IMR-90 (cell line): ENCODE measurements around the gene PSME3. TPM values are rescaled to one million over a fixed set of nuclear protein-coding genes. Genes with fewer than 3 reads are reported as not detected.
A peak's percentile ranks its signal among the peaks of the same experiment; 100 is the strongest.

ENCODE experiments used
- ATAC-seq: fragments of 200-7000 bp; cut with Tn5 transposase; 2 replicates; pipeline ENCODE4 v1.9.1; 2020; ENCODE audit warnings: low read depth, mild to moderate bottlenecking, moderate library complexity
- BruUV-seq: library from RNA; stranded (reverse); fragments of 400-500 nt; replicated peaks from 2 replicates; lab custom pipeline; 2021; lab: Mats Ljungman, UMichigan
- CTCF ChIA-PET: fragments of 300-600 bp; formaldehyde crosslinking; extraction: SDS; loops from one replicate; lab custom pipeline; 2021; ENCODE audit warnings: antibody characterized with exemption; lab: Yijun Ruan, JAX
- POLR2A ChIA-PET: fragments of 300-600 bp; sonication (Branson Sonifier 250); formaldehyde crosslinking; loops from one replicate; lab custom pipeline; 2022; ENCODE audit warnings: antibody characterized with exemption; ENCODE audit not compliant: unreplicated experiment; lab: Charles Lee
- DNase-seq: peaks from one replicate; pipeline ENCODE4 v3.0.0; 2013
- H2AFZ ChIP-seq: replicated peaks from 2 replicates; pipeline ENCODE3; 2013; ENCODE audit warnings: low read length, mild to moderate bottlenecking; ENCODE audit not compliant: poor library complexity
- H2AK5ac ChIP-seq: 2 replicates; pipeline ENCODE4 v1.6.1; 2013; ENCODE audit warnings: low read depth, low read length, inconsistent platforms
- H2AK9ac ChIP-seq: replicated peaks from 2 replicates; pipeline ENCODE3; 2013; ENCODE audit warnings: mild to moderate bottlenecking, low read depth, low read length, moderate library complexity; ENCODE audit not compliant: poor library complexity
- H2BK120ac ChIP-seq: 2 replicates; pipeline ENCODE4 v1.6.1; 2013; ENCODE audit warnings: low read depth, low read length, inconsistent platforms
- H2BK15ac ChIP-seq: 3 replicates; pipeline ENCODE4 v1.6.1; 2013; ENCODE audit warnings: low read depth, low read length, inconsistent platforms
- H2BK20ac ChIP-seq: 2 replicates; pipeline ENCODE4 v1.6.1; 2013; ENCODE audit warnings: low read depth, mild to moderate bottlenecking, inconsistent platforms, low read length, moderate library complexity
- H2BK5ac ChIP-seq: 2 replicates; pipeline ENCODE4 v1.6.1; 2013; ENCODE audit warnings: mild to moderate bottlenecking, low read depth, low read length, inconsistent platforms; ENCODE audit not compliant: poor library complexity, severe bottlenecking
- H3K14ac ChIP-seq: replicated peaks from 2 replicates; pipeline ENCODE4 v1.6.1; 2013; ENCODE audit warnings: low read depth, low read length, inconsistent platforms
- H3K18ac ChIP-seq: 2 replicates; pipeline ENCODE4 v1.6.1; 2013; ENCODE audit warnings: low read depth, low read length, control low read depth
- H3K23ac ChIP-seq: 2 replicates; pipeline ENCODE4 v1.6.1; 2013; ENCODE audit warnings: low read depth, low read length, inconsistent platforms
- H3K27ac ChIP-seq: 2 replicates; pipeline ENCODE4 v1.5.1; 2013; ENCODE audit warnings: mild to moderate bottlenecking, control low read depth, low read length; ENCODE audit not compliant: insufficient read depth
- H3K27me3 ChIP-seq: 2 replicates; pipeline ENCODE4 v1.6.1; 2013; ENCODE audit warnings: low read length; ENCODE audit not compliant: control insufficient read depth, insufficient read depth
- H3K36me3 ChIP-seq: 2 replicates; pipeline ENCODE4 v1.6.1; 2013; ENCODE audit warnings: low read length, mixed read lengths; ENCODE audit not compliant: control insufficient read depth, insufficient read depth
- H3K4ac ChIP-seq: 2 replicates; pipeline ENCODE4 v1.6.1; 2013; ENCODE audit warnings: low read depth, low read length, inconsistent platforms
- H3K4me1 ChIP-seq: 2 replicates; pipeline ENCODE4 v1.6.1; 2013; ENCODE audit warnings: low read length, mixed read lengths; ENCODE audit not compliant: control insufficient read depth, insufficient read depth
- H3K4me2 ChIP-seq: 2 replicates; pipeline ENCODE4 v1.6.1; 2013; ENCODE audit warnings: low read depth, mild to moderate bottlenecking, control low read depth, low read length, moderate library complexity
- H3K4me3 ChIP-seq: 2 replicates; pipeline ENCODE4 v1.5.1; 2013; ENCODE audit warnings: low read depth, mild to moderate bottlenecking, control low read depth, low read length, moderate library complexity; ENCODE audit not compliant: insufficient read depth
- H3K56ac ChIP-seq: 2 replicates; pipeline ENCODE4 v1.6.1; 2013; ENCODE audit warnings: low read length, inconsistent platforms; ENCODE audit not compliant: insufficient read depth; ENCODE audit errors: extremely low read depth
- H3K79me1 ChIP-seq, 2 experiments: 2 replicates each; pipeline ENCODE4 v1.6.1; 2013; ENCODE audit warnings: low read length in 2 of 2, inconsistent platforms in 1 of 2, low read depth in 1 of 2
- H3K9ac ChIP-seq: 2 replicates; pipeline ENCODE4 v1.6.1; 2013; ENCODE audit warnings: low read depth, low read length, control low read depth
- H3K9me1 ChIP-seq: 2 replicates; pipeline ENCODE4 v1.6.1; 2013; ENCODE audit warnings: low read length, inconsistent platforms; ENCODE audit not compliant: insufficient read depth
- H3K9me3 ChIP-seq: 2 replicates; pipeline ENCODE4 v1.6.1; 2013; ENCODE audit warnings: low read length; ENCODE audit not compliant: control insufficient read depth, insufficient read depth
- H4K20me1 ChIP-seq: 2 replicates; pipeline ENCODE4 v1.6.1; 2013; ENCODE audit warnings: low read length, inconsistent platforms; ENCODE audit not compliant: insufficient read depth
- H4K5ac ChIP-seq: 2 replicates; pipeline ENCODE4 v1.6.1; 2013; ENCODE audit warnings: mild to moderate bottlenecking, low read depth, low read length, control low read depth
- H4K8ac ChIP-seq, 2 experiments: 2 replicates each; pipeline ENCODE4 v1.6.1; 2013; ENCODE audit warnings: low read depth in 2 of 2, low read length in 2 of 2, control low read depth in 1 of 2, inconsistent platforms in 1 of 2
- H4K91ac ChIP-seq: 2 replicates; pipeline ENCODE4 v1.6.1; 2013; ENCODE audit warnings: low read depth, low read length, inconsistent platforms; ENCODE audit not compliant: insufficient read depth
- CEBPB ChIP-seq: IDR thresholded peaks from 2 replicates; pipeline ENCODE4 v1.6.1; 2012; ENCODE audit warnings: low read depth, low read length, improper control_type of control experiment
- ELK1 ChIP-seq: fragments of 150-350 bp; IDR thresholded peaks from 2 replicates; pipeline ENCODE4 v1.6.1; 2016; ENCODE audit warnings: low read depth, mild to moderate bottlenecking, low read length, moderate library complexity, borderline replicate concordance
- MAFK ChIP-seq: IDR thresholded peaks from 2 replicates; pipeline ENCODE4 v1.6.1; 2012; ENCODE audit warnings: low read depth, low read length, improper control_type of control experiment
- MXI1 ChIP-seq: IDR thresholded peaks from 2 replicates; pipeline ENCODE4 v1.6.1; 2012; ENCODE audit warnings: low read depth, mild to moderate bottlenecking, low read length, moderate library complexity, borderline replicate concordance
- POLR2A ChIP-seq: IDR thresholded peaks from 2 replicates; pipeline ENCODE4 v1.6.1; 2012; ENCODE audit warnings: mild to moderate bottlenecking, low read depth, low read length
- RAD21 ChIP-seq: IDR thresholded peaks from 2 replicates; pipeline ENCODE4 v1.6.1; 2012; ENCODE audit warnings: low read length, improper control_type of control experiment
- RCOR1 ChIP-seq: IDR thresholded peaks from 2 replicates; pipeline ENCODE4 v1.6.1; 2012; ENCODE audit warnings: mild to moderate bottlenecking, low read length, improper control_type of control experiment; ENCODE audit not compliant: insufficient replicate concordance
- SMC3 ChIP-seq: fragments of 150-350 bp; IDR thresholded peaks from 2 replicates; pipeline ENCODE4 v1.6.1; 2016; ENCODE audit warnings: low read depth, mild to moderate bottlenecking, antibody characterized with exemption, low read length, moderate library complexity
- USF2 ChIP-seq: fragments of 150-350 bp; IDR thresholded peaks from 2 replicates; pipeline ENCODE4 v1.6.1; 2017; ENCODE audit warnings: mild to moderate bottlenecking, antibody characterized with exemption, low read length, low read depth
- WGBS, 2 experiments: methylation state at CpG; one replicate each; pipeline versions ENCODE4 v1.1.5 to v1.1.7; 2013; ENCODE audit warnings: missing lambda C conversion rate in 2 of 2; ENCODE audit not compliant: insufficient read length in 1 of 2; ENCODE audit errors: extremely low coverage in 2 of 2; 5-methylcytosine and 5-hydroxymethylcytosine counted together
- dilution Hi-C: fragments of 300-500 bp; cut with HindIII; formaldehyde crosslinking; loops from one replicate; pipeline ENCODE4 v1.14.3; 2018; ENCODE audit warnings: low sequenced_read_pairs; ENCODE audit not compliant: unreplicated experiment
- in situ Hi-C: fragments of 300-500 bp; cut with MboI; formaldehyde crosslinking; loops from 3 replicates; pipeline ENCODE4 v1.14.3; 2019; ENCODE audit warnings: low sequenced_read_pairs, inconsistent platforms, mixed read lengths
- intact Hi-C: fragments of 100-400 bp; cut with micrococcal nuclease; formaldehyde crosslinking; loops from 2 replicates; pipeline ENCODE4 v1.10.0; 2022
- polyA plus RNA-seq, 3 experiments: library from polyadenylated mRNA; depleted of rRNA; stranded (reverse); fragments of >200 nt; gene quantifications; 2 replicates each; pipeline ENCODE4 v1.2.3, GENCODE V29; 2012; ENCODE audit warnings: low replicate concordance in 1 of 3
- total RNA-seq: library from RNA; depleted of rRNA; stranded (reverse); fragments of >200 nt; gene quantifications from 2 replicates; pipeline ENCODE4 v1.2.3, GENCODE V29; 2012
- TF ChIP-seq, protein P1 (sequence below): conservative IDR thresholded peaks from 2 replicates; pipeline ENCODE4 v1.5.1; 2012; ENCODE audit warnings: mild to moderate bottlenecking, low read depth, low read length, improper control_type of control experiment

The PSME3 gene
- total and polyA plus RNA-seq, 2 of the 4 experiments (the other 2 are of a cell fraction) = 72.4 to 100 TPM

DNA sequence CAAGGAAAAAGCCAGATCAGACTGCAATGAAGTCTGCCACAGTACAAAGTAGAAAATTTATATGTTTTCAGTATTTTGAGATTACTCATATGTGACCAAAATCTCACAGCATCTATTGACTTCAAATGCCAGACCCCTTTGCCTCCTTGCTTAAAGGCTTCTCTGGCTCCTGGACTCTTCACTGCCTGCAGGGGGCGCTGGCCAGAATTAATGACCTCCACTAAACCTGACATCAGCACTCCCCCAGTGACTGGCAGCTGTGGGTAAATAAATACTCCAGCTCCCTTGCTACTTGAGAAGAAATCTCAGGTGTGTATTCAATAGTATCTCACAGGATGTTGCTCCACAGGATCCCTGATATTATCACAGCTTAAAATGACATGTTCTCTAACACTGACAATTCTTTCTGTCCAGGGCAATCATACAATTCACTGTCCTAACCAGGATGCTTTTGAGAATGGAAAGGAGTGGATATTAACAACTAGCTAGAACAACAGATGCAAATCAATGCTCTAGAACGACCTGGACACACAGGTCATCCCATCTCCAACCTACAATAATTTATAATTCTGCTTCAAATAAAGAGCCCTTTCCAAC is 13.2 kb upstream of the PSME3 start:
- no peak overlapping the region for H2BK15ac ChIP-seq
- no peak overlapping the region for H3K4ac ChIP-seq
- ChIA-PET POLR2A (no interaction called here), CTCF (interaction anchor here (2.2 kb wide), 1 partner anchor 11 kb away, joined by 8 read pairs; no protein-coding TSS in a partner anchor)
- H3K79me1 ChIP-seq = peaks cover 33 to 43% of the 10 kb centered on the region in 2 experiments
- BruUV-seq = no TSS peak
- no peak overlapping the region for H3K56ac ChIP-seq
- no peak for ATAC-seq
- peak; percentile 37 for DNase-seq
- TF ChIP-seq CEBPB (no peak), MXI1 (0 out of 2 replicates have a peak, but pooled peaks have one; percentile 19), POLR2A (no peak), RAD21 (peak; percentile 36), USF2 (no peak), SMC3 (peak; percentile 29; the same call in 1 of the 2 replicates), RCOR1 (no peak), ELK1 (no peak), MAFK (0 out of 2 replicates have a peak, but pooled peaks have one; percentile 6)
- TF ChIP-seq, protein P1, sequence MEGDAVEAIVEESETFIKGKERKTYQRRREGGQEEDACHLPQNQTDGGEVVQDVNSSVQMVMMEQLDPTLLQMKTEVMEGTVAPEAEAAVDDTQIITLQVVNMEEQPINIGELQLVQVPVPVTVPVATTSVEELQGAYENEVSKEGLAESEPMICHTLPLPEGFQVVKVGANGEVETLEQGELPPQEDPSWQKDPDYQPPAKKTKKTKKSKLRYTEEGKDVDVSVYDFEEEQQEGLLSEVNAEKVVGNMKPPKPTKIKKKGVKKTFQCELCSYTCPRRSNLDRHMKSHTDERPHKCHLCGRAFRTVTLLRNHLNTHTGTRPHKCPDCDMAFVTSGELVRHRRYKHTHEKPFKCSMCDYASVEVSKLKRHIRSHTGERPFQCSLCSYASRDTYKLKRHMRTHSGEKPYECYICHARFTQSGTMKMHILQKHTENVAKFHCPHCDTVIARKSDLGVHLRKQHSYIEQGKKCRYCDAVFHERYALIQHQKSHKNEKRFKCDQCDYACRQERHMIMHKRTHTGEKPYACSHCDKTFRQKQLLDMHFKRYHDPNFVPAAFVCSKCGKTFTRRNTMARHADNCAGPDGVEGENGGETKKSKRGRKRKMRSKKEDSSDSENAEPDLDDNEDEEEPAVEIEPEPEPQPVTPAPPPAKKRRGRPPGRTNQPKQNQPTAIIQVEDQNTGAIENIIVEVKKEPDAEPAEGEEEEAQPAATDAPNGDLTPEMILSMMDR = peak; percentile 67
- H4K20me1 ChIP-seq = no peaks in the 10 kb centered on the region
- intact Hi-C loops (loop anchor here (5.0 kb wide), 1 partner anchor 58 kb away; the partner anchor contains the start of gene RAMP2), dilution Hi-C loops (no loop called here), in situ Hi-C loops (no loop called here)
- H3K27ac ChIP-seq = no peak overlapping the region
- H2AK5ac ChIP-seq = no peak overlapping the region
- no peaks in the 10 kb centered on the region for H3K27me3 ChIP-seq
- no peak overlapping the region for H2BK5ac ChIP-seq
- no peak overlapping the region for H4K5ac ChIP-seq
- H4K91ac ChIP-seq = no peak overlapping the region
- H2BK20ac ChIP-seq = no peak overlapping the region
- no peak overlapping the region for H2BK120ac ChIP-seq
- H3K23ac ChIP-seq = no peak overlapping the region
- peaks cover 35% of the 10 kb centered on the region for H3K36me3 ChIP-seq
- H2AFZ ChIP-seq = no peak overlapping the region
- H3K14ac ChIP-seq = no peak overlapping the region
- no peaks in the 10 kb centered on the region; the same call in 1 of the 2 replicates for H3K4me1 ChIP-seq
- no peak overlapping the region for H2AK9ac ChIP-seq
- H3K9ac ChIP-seq = no peak overlapping the region
- H3K9me3 ChIP-seq = no peaks in the 10 kb centered on the region
- H4K8ac ChIP-seq = no peak overlapping the region
- H3K9me1 ChIP-seq = 0 out of 2 replicates have a peak, but pooled peaks cover 4% of the 10 kb centered on the region
- H3K4me3 ChIP-seq = no peak overlapping the region
- H3K4me2 ChIP-seq = no peak overlapping the region
- no peak overlapping the region for H3K18ac ChIP-seq
- WGBS, 2 experiments = 50% methylated on average over 1 of the region's 2 CpGs; no CpG with 5 or more reads in 1 of the 2 experiments
